ENCODE data around the gene GPR158. TPM values are rescaled to one million over a fixed set of nuclear protein-coding genes. Genes with fewer than 3 reads are reported as not detected.

Gene GPR158
- total and polyA plus RNA-seq, 9 of the 15 experiments (the other 6 are each of a cell fraction or from before 2014, with no cell fraction given): 4.0 to 7.6 (median 5.0) TPM

GRCh38 chr10:25455980-25456567 lies 281.3 kb downstream of the GPR158 start (continued):
- no peak for TF ChIP-seq CHD7 (IDR thresholded peaks at IDR 0.05; ENCODE audit: low read depth, low read length)
- TF ChIP-seq ZC3H4 (CRISPR knock-in tag; IDR thresholded peaks at IDR 0.05; ENCODE audit: borderline replicate concordance): no peak
- no peak for TF ChIP-seq DMBX1 (CRISPR knock-in tag; IDR thresholded peaks at IDR 0.05; ENCODE audit: borderline replicate concordance)
- TF ChIP-seq DEAF1 (CRISPR knock-in tag; IDR thresholded peaks at IDR 0.05): no peak
- TF ChIP-seq SNIP1 (IDR thresholded peaks at IDR 0.05; ENCODE audit: low read depth): no peak
- no peak for TF ChIP-seq RBM15 (IDR thresholded peaks at IDR 0.05; ENCODE audit: insufficient read depth, low read length)
- TF ChIP-seq JUNB (CRISPR knock-in tag; conservative IDR thresholded peaks at IDR 0.05): no peak
- TF ChIP-seq TSHZ1 (CRISPR knock-in tag; IDR thresholded peaks at IDR 0.05): no peak
- no peak for TF ChIP-seq ZNF431 (CRISPR knock-in tag; IDR thresholded peaks at IDR 0.05)
